SU-DHL-6 (cell line): Measurements from ENCODE around the gene FAM3C.

Experiments
- CTCF ChIP-seq: fragments of 200-600 bp; sonication (generic); IDR thresholded peaks from one replicate; pipeline ENCODE4 v1.5.1; 2017; ENCODE audit warnings: antibody characterized with exemption, mild to moderate bottlenecking, low read length, moderate library complexity; ENCODE audit not compliant: insufficient read depth, poor library complexity, severe bottlenecking
- EZH2phosphoT487 ChIP-seq: fragments of 200-600 bp; sonication (generic), shearing (Covaris generic); conservative IDR thresholded peaks from 2 replicates; pipeline ENCODE4 v1.6.1; 2018; ENCODE audit warnings: mild to moderate bottlenecking, antibody characterized with exemption, low read length, moderate library complexity, mixed read lengths

GRCh38 chr7:121341933-121342332, 54.2 kb downstream of the FAM3C start:
- TF ChIP-seq CTCF (no peak), EZH2phosphoT487 (no peak)
